ENCODE measurements around the gene BEND4. TPM values are rescaled to one million over a fixed set of nuclear protein-coding genes. Genes with fewer than 3 reads are reported as not detected.

BEND4 gene
- total RNA-seq, 1 experiment from 2014 or later = not detected

DNA sequence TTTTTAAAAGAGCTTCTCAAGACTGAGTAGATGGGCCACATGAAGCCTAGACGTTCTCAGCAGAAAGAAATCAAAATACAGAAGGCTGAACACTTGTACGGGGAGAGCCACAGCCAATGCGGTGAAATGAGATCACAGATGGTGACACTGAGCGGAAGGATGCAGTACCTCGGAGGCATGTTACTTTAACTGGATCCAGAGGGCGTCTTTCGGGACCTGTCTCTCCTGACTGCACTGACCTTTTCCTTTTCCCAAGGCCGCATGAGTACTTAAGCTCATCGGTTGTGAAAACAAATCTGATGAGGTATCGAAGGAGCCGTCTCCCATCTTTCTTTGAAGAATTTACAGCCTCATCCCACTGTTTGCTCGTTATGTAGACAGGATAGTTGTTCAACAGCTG lies 32.6 kb downstream of the BEND4 start:
- no TSS peak for BruUV-seq (replicated peaks)
- Histone ChIP-seq H3F3A (ENCODE audit: insufficient read depth, low read depth) (no peaks in the 10 kb centered on the region), H3K36me3 (ENCODE audit: low read depth) (no peaks in the 10 kb centered on the region), H4K20me1 (ENCODE audit: insufficient read depth) (no peaks in the 10 kb centered on the region), H3K4me1 (replicated peaks; ENCODE audit: insufficient read depth) (no peaks in the 10 kb centered on the region), H3K79me2 (ENCODE audit: low read depth) (no peaks in the 10 kb centered on the region), H3K27me3 (ENCODE audit: insufficient read depth, low read depth) (peaks cover 98% of the 10 kb centered on the region), H3K4me2 (no peak overlapping the region), H3K27ac (no peak overlapping the region), H3K9me2 (ENCODE audit: insufficient read depth) (no peaks in the 10 kb centered on the region), H3K4me3 (no peak overlapping the region), H3K9me3 (ENCODE audit: insufficient read depth, low read depth) (no peaks in the 10 kb centered on the region), H2AFZ (no peak overlapping the region)
- intact Hi-C loops (cut with micrococcal nuclease; ENCODE audit: unreplicated experiment) = no loop called here
- ChIA-PET POLR2A (ENCODE audit: unreplicated experiment) (no interaction called here), CTCF (no interaction called here)
- no peak for DNase-seq
- TF ChIP-seq EZH2 (IDR thresholded peaks at IDR 0.05; ENCODE audit: low read depth) = no peak
- TF ChIP-seq, protein P1, sequence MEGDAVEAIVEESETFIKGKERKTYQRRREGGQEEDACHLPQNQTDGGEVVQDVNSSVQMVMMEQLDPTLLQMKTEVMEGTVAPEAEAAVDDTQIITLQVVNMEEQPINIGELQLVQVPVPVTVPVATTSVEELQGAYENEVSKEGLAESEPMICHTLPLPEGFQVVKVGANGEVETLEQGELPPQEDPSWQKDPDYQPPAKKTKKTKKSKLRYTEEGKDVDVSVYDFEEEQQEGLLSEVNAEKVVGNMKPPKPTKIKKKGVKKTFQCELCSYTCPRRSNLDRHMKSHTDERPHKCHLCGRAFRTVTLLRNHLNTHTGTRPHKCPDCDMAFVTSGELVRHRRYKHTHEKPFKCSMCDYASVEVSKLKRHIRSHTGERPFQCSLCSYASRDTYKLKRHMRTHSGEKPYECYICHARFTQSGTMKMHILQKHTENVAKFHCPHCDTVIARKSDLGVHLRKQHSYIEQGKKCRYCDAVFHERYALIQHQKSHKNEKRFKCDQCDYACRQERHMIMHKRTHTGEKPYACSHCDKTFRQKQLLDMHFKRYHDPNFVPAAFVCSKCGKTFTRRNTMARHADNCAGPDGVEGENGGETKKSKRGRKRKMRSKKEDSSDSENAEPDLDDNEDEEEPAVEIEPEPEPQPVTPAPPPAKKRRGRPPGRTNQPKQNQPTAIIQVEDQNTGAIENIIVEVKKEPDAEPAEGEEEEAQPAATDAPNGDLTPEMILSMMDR (conservative IDR thresholded peaks at IDR 0.05) = no peak

DNA sequence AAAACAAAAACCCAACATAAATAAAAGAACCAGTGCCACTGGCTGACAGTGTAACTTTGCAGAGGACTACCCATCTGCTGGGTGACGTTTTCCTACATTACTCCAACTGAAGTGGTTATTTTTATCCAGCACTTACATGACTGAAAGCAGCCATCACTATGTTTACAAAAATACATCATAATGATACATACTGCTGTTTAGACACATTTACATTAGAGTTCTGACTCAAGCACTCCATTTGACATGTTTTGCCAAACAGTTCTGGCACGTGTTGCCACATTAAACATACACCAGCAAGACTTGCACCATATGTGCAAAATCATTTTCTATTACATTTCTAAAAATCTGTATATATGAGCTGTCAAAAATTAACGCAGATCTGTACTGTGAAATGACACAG lies 39.6 kb downstream of the BEND4 start:
- Histone ChIP-seq H3K4me1 (replicated peaks; ENCODE audit: insufficient read depth) (no peaks in the 10 kb centered on the region), H3K79me2 (ENCODE audit: low read depth) (no peaks in the 10 kb centered on the region), H3F3A (ENCODE audit: insufficient read depth, low read depth) (no peaks in the 10 kb centered on the region), H3K4me2 (no peak overlapping the region), H3K36me3 (ENCODE audit: low read depth) (no peaks in the 10 kb centered on the region), H2AFZ (no peak overlapping the region), H3K9me3 (ENCODE audit: insufficient read depth, low read depth) (no peaks in the 10 kb centered on the region), H3K27me3 (ENCODE audit: insufficient read depth, low read depth) (peaks cover 95% of the 10 kb centered on the region), H3K27ac (no peak overlapping the region), H3K4me3 (no peak overlapping the region), H3K9me2 (ENCODE audit: insufficient read depth) (no peaks in the 10 kb centered on the region), H4K20me1 (ENCODE audit: insufficient read depth) (no peaks in the 10 kb centered on the region)
- DNase-seq = no peak
- no TSS peak for BruUV-seq (replicated peaks)
- ChIA-PET POLR2A (ENCODE audit: unreplicated experiment) (no interaction called here), CTCF (no interaction called here)
- intact Hi-C loops (cut with micrococcal nuclease; ENCODE audit: unreplicated experiment) = no loop called here
- TF ChIP-seq, protein P1 (conservative IDR thresholded peaks at IDR 0.05) = no peak
- no peak for TF ChIP-seq EZH2 (IDR thresholded peaks at IDR 0.05; ENCODE audit: low read depth)

DNA sequence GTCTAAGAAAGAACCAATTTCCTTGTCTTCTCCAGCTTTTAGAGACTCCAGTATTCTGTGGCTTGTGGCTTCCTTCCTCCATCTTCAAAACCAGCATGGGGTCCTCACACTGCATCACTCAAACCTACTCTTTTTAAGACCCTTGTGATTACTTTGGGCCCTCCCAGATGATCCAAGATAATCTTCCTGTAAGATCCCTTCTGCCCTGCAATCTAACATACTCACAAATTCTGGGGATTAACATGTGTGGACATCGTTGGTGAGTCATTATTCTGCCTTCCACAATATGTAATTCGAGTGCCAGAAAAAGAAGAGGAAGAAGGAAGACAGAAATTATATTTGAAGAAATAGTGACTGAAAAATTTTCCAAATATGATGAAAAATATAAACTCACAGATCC lies 47.9 kb downstream of the BEND4 start:
- Histone ChIP-seq H3K9me3 (ENCODE audit: insufficient read depth, low read depth) (no peaks in the 10 kb centered on the region), H2AFZ (no peak overlapping the region), H4K20me1 (ENCODE audit: insufficient read depth) (no peaks in the 10 kb centered on the region), H3K4me1 (replicated peaks; ENCODE audit: insufficient read depth) (no peaks in the 10 kb centered on the region), H3K79me2 (ENCODE audit: low read depth) (no peaks in the 10 kb centered on the region), H3K4me3 (no peak overlapping the region), H3K27me3 (ENCODE audit: insufficient read depth, low read depth) (peaks cover 16% of the 10 kb centered on the region), H3K36me3 (ENCODE audit: low read depth) (no peaks in the 10 kb centered on the region), H3F3A (ENCODE audit: insufficient read depth, low read depth) (no peaks in the 10 kb centered on the region), H3K27ac (no peak overlapping the region), H3K4me2 (no peak overlapping the region), H3K9me2 (ENCODE audit: insufficient read depth) (no peaks in the 10 kb centered on the region)
- no TSS peak for BruUV-seq (replicated peaks)
- POLR2A ChIA-PET (ENCODE audit: unreplicated experiment) = no interaction called here
- TF ChIP-seq EZH2 (IDR thresholded peaks at IDR 0.05; ENCODE audit: low read depth) = no peak
- TF ChIP-seq, protein P1 (conservative IDR thresholded peaks at IDR 0.05) = no peak
- no peak for DNase-seq
- CTCF ChIA-PET = no interaction called here
- intact Hi-C loops (cut with micrococcal nuclease; ENCODE audit: unreplicated experiment) = no loop called here
